ENCODE measurements around the gene VPS37D. TPM values are rescaled to one million over a fixed set of nuclear protein-coding genes. Genes with fewer than 3 reads are reported as not detected.
A peak's percentile ranks its signal among the peaks of the same experiment; 100 is the strongest.
"Not testable (repeated sequence)": the region's sequence is repeated elsewhere in the genome, so short reads cannot be mapped to it uniquely, and the experiment has no call there.

Gene VPS37D
- total and polyA plus RNA-seq, 5 donors from 2014 or later: 0.29 to 0.64 TPM; not detected in 3

DNA sequence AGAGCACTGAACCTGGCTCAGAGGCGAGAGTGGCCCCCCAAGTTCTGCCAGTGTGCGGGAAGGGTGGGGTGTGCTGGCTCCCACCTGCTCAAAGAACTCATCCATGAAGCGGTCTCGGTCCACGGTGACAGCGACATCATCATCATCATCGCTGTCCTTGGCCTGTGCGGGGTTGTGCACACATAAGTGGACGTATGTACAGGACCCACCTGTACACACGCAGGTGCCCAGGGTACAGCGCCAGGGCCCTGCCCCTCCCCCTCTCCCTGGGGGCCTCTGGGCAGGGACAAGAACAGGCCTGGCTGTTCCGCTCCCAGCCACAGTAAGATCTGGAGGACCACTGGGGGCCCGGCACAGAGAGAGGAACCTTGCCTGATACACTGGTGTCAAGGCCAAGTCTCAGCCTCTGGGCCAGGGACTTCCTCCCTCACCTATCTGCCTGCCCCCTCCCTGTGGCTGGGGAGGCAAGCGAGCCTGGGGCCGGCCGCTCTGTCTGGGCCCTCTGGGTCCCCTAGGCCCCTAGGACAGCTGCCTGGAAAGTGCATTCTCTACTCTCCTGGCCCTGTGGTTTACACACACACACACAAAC lies 41.4 kb downstream of the VPS37D start:
- ATAC-seq (ENCODE audit: low read depth in 2 of 2) (no peak), DNase-seq (no peak)
- no peak overlapping the region for H3K27ac Mint-ChIP-seq
- H3K27me3 Mint-ChIP-seq: no peaks in the 10 kb centered on the region
- Histone ChIP-seq H3K9me3 (ENCODE audit: control insufficient read depth in 2 of 2, low read length in 2 of 2) (no peaks in the 10 kb centered on the region), H3K4me3 (ENCODE audit: low read depth, low read length) (no peak overlapping the region), H3K27ac (ENCODE audit: insufficient read depth, low read length, poor library complexity, severe bottlenecking) (no peak overlapping the region), H3K4me1 (ENCODE audit: control insufficient read depth, insufficient read depth, low read length, poor library complexity, severe bottlenecking) (peaks cover 10% of the 10 kb centered on the region), H3K27me3 (ENCODE audit: control insufficient read depth, insufficient read depth, low read length) (no peaks in the 10 kb centered on the region), H3K36me3 (ENCODE audit: control insufficient read depth, insufficient read depth, low read length) (peaks cover 3% of the 10 kb centered on the region)
- peaks cover 0 to 17% (median 3%) of the 10 kb centered on the region in 4 donors for H3K4me1 Mint-ChIP-seq
- H3K36me3 Mint-ChIP-seq: no peaks in the 10 kb centered on the region
- H3K9me3 Mint-ChIP-seq: peaks cover 0 to 2% (median 0%) of the 10 kb centered on the region in 7 donors
- H3K4me3 Mint-ChIP-seq: no peak overlapping the region

DNA sequence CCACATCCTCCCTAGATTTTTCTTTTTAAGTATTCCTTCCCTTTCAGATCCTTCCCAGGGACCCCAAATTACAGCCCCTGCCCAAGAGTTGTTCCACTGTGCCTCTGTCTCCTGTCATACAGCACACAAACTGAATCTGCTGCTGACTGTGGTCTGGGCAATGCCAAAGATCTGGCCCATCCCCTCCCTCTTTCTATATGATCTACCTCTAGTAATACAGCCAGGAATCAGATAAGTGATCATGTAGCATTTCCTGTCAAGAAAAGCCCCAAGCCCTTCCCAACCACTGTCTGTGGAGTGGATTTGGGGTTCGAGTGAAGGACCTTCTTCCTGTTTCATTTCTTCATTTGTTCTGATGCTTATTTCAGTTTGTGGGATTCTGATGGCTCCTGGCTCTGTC lies 45.1 kb downstream of the VPS37D start:
- ATAC-seq (ENCODE audit: low read depth in 2 of 2): no peak
- no peak for DNase-seq
- H3K27ac ChIP-seq (ENCODE audit: insufficient read depth, low read length, poor library complexity, severe bottlenecking): no peak overlapping the region
- H3K27ac Mint-ChIP-seq: peak overlapping the region; percentile 42 to 57 (median 45)
- H3K4me1 ChIP-seq (ENCODE audit: control insufficient read depth, insufficient read depth, low read length, poor library complexity, severe bottlenecking): peaks cover 6% of the 10 kb centered on the region
- H3K36me3 ChIP-seq (ENCODE audit: control insufficient read depth, insufficient read depth, low read length): no peaks in the 10 kb centered on the region
- no peak overlapping the region for H3K4me3 ChIP-seq (ENCODE audit: low read depth, low read length)
- H3K27me3 ChIP-seq (ENCODE audit: control insufficient read depth, insufficient read depth, low read length): no peaks in the 10 kb centered on the region
- H3K27me3 Mint-ChIP-seq: peaks cover 2% of the 10 kb centered on the region
- peaks cover 0 to 2% (median 0%) of the 10 kb centered on the region in 7 donors for H3K9me3 Mint-ChIP-seq
- H3K36me3 Mint-ChIP-seq: no peaks in the 10 kb centered on the region
- peaks cover 0 to 22% (median 9%) of the 10 kb centered on the region in 4 donors for H3K4me1 Mint-ChIP-seq
- H3K9me3 ChIP-seq (ENCODE audit: control insufficient read depth in 2 of 2, low read length in 2 of 2): no peaks in the 10 kb centered on the region
- H3K4me3 Mint-ChIP-seq: no peak overlapping the region

DNA sequence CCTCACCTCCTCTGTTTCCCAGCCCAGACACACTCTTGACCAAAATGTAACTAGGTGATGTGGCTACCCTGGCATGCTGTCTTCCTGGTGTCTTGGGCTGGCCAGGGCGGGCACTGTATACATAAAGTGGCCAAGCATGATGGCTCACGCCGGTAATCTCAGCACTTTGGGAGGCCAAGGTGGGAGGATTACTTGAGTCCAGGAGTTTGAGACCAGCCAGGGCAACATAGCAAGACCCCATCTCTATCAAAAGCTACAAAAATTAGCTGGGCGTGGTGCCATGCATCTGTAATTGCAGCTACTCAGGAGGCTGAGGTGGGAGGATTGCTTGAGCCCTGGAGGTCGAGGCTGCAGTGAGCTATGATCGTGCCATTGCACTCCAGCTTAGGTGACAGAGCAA lies 45.7 kb downstream of the VPS37D start:
- ATAC-seq (ENCODE audit: low read depth in 2 of 2); H3K27me3 Mint-ChIP-seq; H3K9me3 Mint-ChIP-seq; H3K9me3 ChIP-seq (ENCODE audit: control insufficient read depth in 2 of 2, low read length in 2 of 2); H3K36me3 Mint-ChIP-seq; H3K4me3 Mint-ChIP-seq; H3K27ac ChIP-seq (ENCODE audit: insufficient read depth, low read length, poor library complexity, severe bottlenecking); H3K36me3 ChIP-seq (ENCODE audit: control insufficient read depth, insufficient read depth, low read length); DNase-seq; H3K27me3 ChIP-seq (ENCODE audit: control insufficient read depth, insufficient read depth, low read length); H3K4me3 ChIP-seq (ENCODE audit: low read depth, low read length): not testable (repeated sequence)
- peak overlapping the region in 2 of 3 donors; percentile 45 to 57 for H3K27ac Mint-ChIP-seq
- H3K4me1 ChIP-seq (ENCODE audit: control insufficient read depth, insufficient read depth, low read length, poor library complexity, severe bottlenecking): peaks cover 11% of the 10 kb centered on the region
- peaks cover 0 to 27% (median 13%) of the 10 kb centered on the region in 4 donors for H3K4me1 Mint-ChIP-seq

DNA sequence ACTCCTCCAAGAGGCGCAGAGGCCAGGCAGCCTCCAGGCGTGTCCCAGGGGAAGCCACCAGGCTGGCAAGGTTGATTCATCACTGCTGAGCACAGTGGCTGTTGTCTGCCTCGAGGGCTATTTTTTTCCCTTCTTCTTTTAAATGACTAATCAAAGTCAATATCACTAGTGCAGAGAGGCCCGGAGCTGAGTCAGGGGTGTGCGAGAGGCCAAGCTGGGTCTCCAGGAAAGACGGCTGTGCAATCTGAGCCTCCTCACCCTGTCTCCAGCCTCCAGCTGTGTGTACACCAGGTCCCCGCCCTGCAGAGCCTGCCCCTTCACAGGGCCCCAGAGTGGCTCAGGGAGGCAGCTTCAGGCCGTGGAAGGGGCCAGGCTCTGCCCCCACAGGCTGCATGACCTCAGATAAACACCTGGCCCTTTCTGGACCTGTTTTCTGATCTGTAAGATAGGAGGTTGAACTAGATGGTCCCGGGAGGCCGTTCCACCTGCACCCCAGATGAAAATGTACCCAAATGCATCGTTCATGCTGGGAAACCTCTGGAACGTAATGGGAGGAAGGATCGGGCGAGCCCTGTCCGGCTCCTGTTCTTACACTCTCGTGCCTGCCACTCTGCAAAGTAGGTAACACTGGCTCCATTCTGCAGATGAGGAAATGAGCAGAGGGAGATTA lies 48.2 kb downstream of the VPS37D start:
- H3K27ac ChIP-seq (ENCODE audit: insufficient read depth, low read length, poor library complexity, severe bottlenecking): no peak overlapping the region
- Mint-ChIP-seq H3K27me3 (peaks cover 13% of the 10 kb centered on the region), H3K4me3 (peak overlapping the region in 2 of 4 donors; percentile 21 to 41), H3K9me3 (peaks cover 0 to 2% (median 0%) of the 10 kb centered on the region in 7 donors), H3K27ac (no peak overlapping the region), H3K4me1 (peaks cover 0 to 37% (median 20%) of the 10 kb centered on the region in 4 donors), H3K36me3 (no peaks in the 10 kb centered on the region)
- peaks cover 27% of the 10 kb centered on the region for H3K4me1 ChIP-seq (ENCODE audit: control insufficient read depth, insufficient read depth, low read length, poor library complexity, severe bottlenecking)
- peak in 1 of 3 donors; percentile 41 for DNase-seq
- no peaks in the 10 kb centered on the region for H3K27me3 ChIP-seq (ENCODE audit: control insufficient read depth, insufficient read depth, low read length)
- no peak overlapping the region for H3K4me3 ChIP-seq (ENCODE audit: low read depth, low read length)
- no peaks in the 10 kb centered on the region for H3K9me3 ChIP-seq (ENCODE audit: control insufficient read depth in 2 of 2, low read length in 2 of 2)
- ATAC-seq (ENCODE audit: low read depth in 2 of 2): no peak
- no peaks in the 10 kb centered on the region for H3K36me3 ChIP-seq (ENCODE audit: control insufficient read depth, insufficient read depth, low read length)

DNA sequence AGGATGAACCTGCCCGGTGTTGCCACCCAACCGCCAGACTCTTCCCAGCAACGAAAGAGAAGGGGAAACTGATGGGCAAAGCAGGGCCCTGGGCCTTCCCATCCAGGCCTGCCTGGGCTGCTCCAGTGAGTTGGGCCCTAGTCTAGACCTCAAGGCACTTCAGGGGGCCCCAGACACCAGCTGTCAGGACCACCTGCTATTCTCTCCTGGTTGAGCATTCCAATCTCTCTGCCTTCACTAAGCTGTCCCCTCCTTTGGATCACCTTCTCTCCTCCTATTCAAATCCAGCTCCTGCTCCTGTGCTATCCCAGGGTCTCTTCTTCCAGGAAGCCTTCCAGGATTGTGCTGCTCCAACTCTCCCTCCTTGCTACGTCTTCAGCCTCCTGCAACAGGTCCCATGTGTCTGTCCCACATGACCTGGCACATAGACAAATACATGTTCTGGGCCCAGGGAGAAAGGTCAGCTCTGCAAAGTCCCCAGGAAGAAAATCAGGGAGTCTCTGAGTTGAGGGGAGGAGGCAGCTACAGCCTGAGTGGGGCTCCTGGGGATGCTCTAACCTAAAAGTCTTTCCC lies 48.8 kb downstream of the VPS37D start:
- H3K9me3 ChIP-seq (ENCODE audit: control insufficient read depth in 2 of 2, low read length in 2 of 2): no peaks in the 10 kb centered on the region
- Mint-ChIP-seq H3K27me3 (peaks cover 16% of the 10 kb centered on the region), H3K4me1 (peaks cover 0 to 37% (median 20%) of the 10 kb centered on the region in 4 donors), H3K4me3 (peak overlapping the region in 2 of 4 donors; percentile 41 to 74), H3K36me3 (no peaks in the 10 kb centered on the region), H3K9me3 (peaks cover 0 to 2% (median 0%) of the 10 kb centered on the region in 7 donors), H3K27ac (peak overlapping the region in 1 of 3 donors; percentile 46)
- DNase-seq (no peak), ATAC-seq (ENCODE audit: low read depth in 2 of 2) (no peak)
- peaks cover 27% of the 10 kb centered on the region for H3K4me1 ChIP-seq (ENCODE audit: control insufficient read depth, insufficient read depth, low read length, poor library complexity, severe bottlenecking)
- no peaks in the 10 kb centered on the region for H3K27me3 ChIP-seq (ENCODE audit: control insufficient read depth, insufficient read depth, low read length)
- no peak overlapping the region for H3K4me3 ChIP-seq (ENCODE audit: low read depth, low read length)
- H3K36me3 ChIP-seq (ENCODE audit: control insufficient read depth, insufficient read depth, low read length): no peaks in the 10 kb centered on the region
- no peak overlapping the region for H3K27ac ChIP-seq (ENCODE audit: insufficient read depth, low read length, poor library complexity, severe bottlenecking)

DNA sequence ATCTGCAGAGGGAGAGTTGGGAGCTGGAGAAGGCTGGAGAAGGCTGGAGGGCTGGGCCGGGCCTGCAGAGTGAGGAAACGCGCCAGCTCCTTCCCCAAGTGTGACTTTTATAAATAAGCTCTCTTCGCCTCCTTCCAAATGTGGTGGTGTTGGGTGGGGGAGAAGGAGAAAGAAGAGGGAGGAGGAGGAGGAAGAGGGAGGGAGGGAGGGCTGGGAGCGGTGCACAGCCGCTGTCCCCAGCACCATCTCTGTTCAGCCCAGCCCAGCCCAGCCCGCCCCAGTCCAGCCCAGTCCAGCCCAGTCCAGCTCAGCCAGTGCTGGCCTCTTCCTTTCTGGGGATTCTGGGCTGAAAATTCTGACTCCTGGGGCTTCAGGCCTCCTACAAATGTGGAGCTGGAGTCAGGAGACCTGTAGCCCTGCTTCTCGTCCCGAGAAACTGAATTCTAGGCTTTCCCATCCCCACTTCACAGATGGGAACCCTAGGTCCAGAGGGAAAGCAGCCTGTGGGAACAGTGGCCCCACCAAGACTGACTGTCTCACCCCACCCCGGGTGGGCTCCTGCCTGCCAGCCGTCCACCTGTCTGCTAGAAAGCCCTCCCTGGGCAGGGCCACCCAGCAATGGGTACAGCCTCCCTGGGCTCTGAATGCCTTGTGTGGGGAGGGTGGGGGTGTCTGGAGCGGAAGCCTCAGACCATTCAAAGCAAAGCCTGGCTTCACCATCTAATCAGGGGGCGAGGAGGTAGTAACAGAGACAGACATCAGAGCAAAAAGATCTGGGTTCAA lies 49.6 kb downstream of the VPS37D start:
- Histone ChIP-seq H3K27me3 (ENCODE audit: control insufficient read depth, insufficient read depth, low read length) (no peaks in the 10 kb centered on the region), H3K27ac (ENCODE audit: insufficient read depth, low read length, poor library complexity, severe bottlenecking) (no peak overlapping the region), H3K9me3 (ENCODE audit: control insufficient read depth in 2 of 2, low read length in 2 of 2) (no peaks in the 10 kb centered on the region), H3K36me3 (ENCODE audit: control insufficient read depth, insufficient read depth, low read length) (no peaks in the 10 kb centered on the region), H3K4me3 (ENCODE audit: low read depth, low read length) (peak overlapping the region; percentile 44), H3K4me1 (ENCODE audit: control insufficient read depth, insufficient read depth, low read length, poor library complexity, severe bottlenecking) (peaks cover 27% of the 10 kb centered on the region)
- Mint-ChIP-seq H3K4me1 (peaks cover 0 to 37% (median 20%) of the 10 kb centered on the region in 4 donors), H3K27me3 (peaks cover 16% of the 10 kb centered on the region), H3K27ac (peak overlapping the region in 1 of 3 donors; percentile 73), H3K4me3 (peak overlapping the region; percentile 87 to 96 (median 89)), H3K36me3 (no peaks in the 10 kb centered on the region), H3K9me3 (no peaks in the 10 kb centered on the region)
- no peak for ATAC-seq (ENCODE audit: low read depth in 2 of 2)
- DNase-seq: no peak

DNA sequence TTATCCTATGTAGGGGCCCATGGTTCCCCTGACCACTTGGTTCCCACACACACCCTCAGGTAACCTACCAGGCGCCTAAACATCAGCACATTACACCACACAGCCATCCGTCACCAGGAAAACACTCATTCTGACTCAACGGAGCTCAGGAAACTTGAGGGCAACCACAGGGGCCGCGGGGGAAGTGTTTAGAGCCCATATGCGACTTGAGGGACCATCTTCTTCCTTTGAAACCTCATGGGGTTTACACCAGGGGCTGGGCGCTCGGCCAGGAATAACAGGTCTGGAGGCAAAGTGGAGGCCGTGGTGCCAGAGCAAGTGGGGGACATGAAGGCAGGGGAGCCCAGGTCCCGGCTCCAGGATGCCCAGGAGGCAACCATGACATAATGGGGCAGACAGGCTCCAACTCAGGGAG lies 50.4 kb downstream of the VPS37D start:
- no peaks in the 10 kb centered on the region for H3K9me3 Mint-ChIP-seq
- Histone ChIP-seq H3K27me3 (ENCODE audit: control insufficient read depth, insufficient read depth, low read length) (no peaks in the 10 kb centered on the region), H3K27ac (ENCODE audit: insufficient read depth, low read length, poor library complexity, severe bottlenecking) (no peak overlapping the region), H3K4me3 (ENCODE audit: low read depth, low read length) (peak overlapping the region; percentile 44), H3K4me1 (ENCODE audit: control insufficient read depth, insufficient read depth, low read length, poor library complexity, severe bottlenecking) (peaks cover 27% of the 10 kb centered on the region), H3K9me3 (ENCODE audit: control insufficient read depth in 2 of 2, low read length in 2 of 2) (no peaks in the 10 kb centered on the region), H3K36me3 (ENCODE audit: control insufficient read depth, insufficient read depth, low read length) (no peaks in the 10 kb centered on the region)
- peak overlapping the region; percentile 73 to 93 (median 84) for H3K27ac Mint-ChIP-seq
- DNase-seq (peak; percentile 38 to 68 (median 44)), ATAC-seq (ENCODE audit: low read depth in 2 of 2) (peak; percentile 68 to 70)
- no peaks in the 10 kb centered on the region for H3K36me3 Mint-ChIP-seq
- peaks cover 0 to 34% (median 17%) of the 10 kb centered on the region in 4 donors for H3K4me1 Mint-ChIP-seq
- peaks cover 16% of the 10 kb centered on the region for H3K27me3 Mint-ChIP-seq
- peak overlapping the region; percentile 87 to 96 (median 89) for H3K4me3 Mint-ChIP-seq
